Endodermal cell (in vitro differentiated cells): ENCODE results near the gene ACOX2. TPM values are rescaled to one million over a fixed set of nuclear protein-coding genes. Genes with fewer than 3 reads are reported as not detected.

ENCODE experiments used
- DNase-seq: peaks from one replicate; pipeline ENCODE4 v3.0.0-alpha.2; 2017
- H3K27ac ChIP-seq: 2 replicates; pipeline ENCODE4 v1.5.1; 2013; ENCODE audit warnings: mild to moderate bottlenecking, low read depth, low read length, moderate library complexity
- H3K27me3 ChIP-seq: 2 replicates; pipeline ENCODE4 v1.6.1; 2013; ENCODE audit warnings: mild to moderate bottlenecking, low read length, moderate library complexity; ENCODE audit not compliant: insufficient read depth, control insufficient read depth, poor library complexity, severe bottlenecking
- H3K36me3 ChIP-seq: 2 replicates; pipeline ENCODE4 v1.7.0; 2013; ENCODE audit warnings: mild to moderate bottlenecking, low read length, moderate library complexity; ENCODE audit not compliant: control insufficient read depth, insufficient read depth
- H3K4me1 ChIP-seq: one replicate; pipeline ENCODE4 v1.7.0; 2013; ENCODE audit warnings: low read length; ENCODE audit not compliant: control insufficient read depth, insufficient read depth
- H3K4me3 ChIP-seq: 2 replicates; pipeline ENCODE4 v1.5.1; 2013; ENCODE audit warnings: mild to moderate bottlenecking, low read length, moderate library complexity
- H3K9ac ChIP-seq: 2 replicates; pipeline ENCODE4 v1.6.1; 2013; ENCODE audit warnings: mild to moderate bottlenecking, low read length, moderate library complexity; ENCODE audit not compliant: poor library complexity, severe bottlenecking; ENCODE audit errors: extremely low read depth
- H3K9me3 ChIP-seq: 2 replicates; pipeline ENCODE4 v1.6.1; 2013; ENCODE audit warnings: mild to moderate bottlenecking, low read length, moderate library complexity; ENCODE audit not compliant: control insufficient read depth
- H3K27ac Mint-ChIP-seq: 2 replicates; pipeline ENCODE4 v1.8.0; 2020; ENCODE audit warnings: mixed read lengths
- H3K27me3 Mint-ChIP-seq: 2 replicates; pipeline ENCODE4 v1.8.0; 2021; ENCODE audit warnings: mild to moderate bottlenecking, mixed read lengths; ENCODE audit not compliant: insufficient read depth
- H3K36me3 Mint-ChIP-seq: 2 replicates; pipeline ENCODE4 v1.8.0; 2020; ENCODE audit warnings: low read depth, mixed read lengths
- H3K4me1 Mint-ChIP-seq: 2 replicates; pipeline ENCODE4 v1.8.0; 2020; ENCODE audit warnings: mixed read lengths
- H3K4me3 Mint-ChIP-seq: 2 replicates; pipeline ENCODE4 v1.8.0; 2020; ENCODE audit warnings: mild to moderate bottlenecking, moderate library complexity, mixed read lengths
- H3K9me3 Mint-ChIP-seq: 2 replicates; pipeline ENCODE4 v1.8.0; 2020; ENCODE audit warnings: mild to moderate bottlenecking, mixed read lengths
- CTCF ChIP-seq: fragments of 200-600 bp; sonication (generic); conservative IDR thresholded peaks from 2 replicates; pipeline ENCODE4 v1.5.0; 2021; ENCODE audit warnings: antibody characterized with exemption, mild to moderate bottlenecking
- WGBS, 2 experiments: methylation state at CpG; one replicate each; pipeline versions ENCODE4 v1.1.5 to v1.1.7; 2013; ENCODE audit warnings: missing lambda C conversion rate in 2 of 2, mixed read lengths in 1 of 2; ENCODE audit not compliant: insufficient coverage in 1 of 2, insufficient read length in 1 of 2; 5-methylcytosine and 5-hydroxymethylcytosine counted together
- total RNA-seq, 2 donors: library from RNA; stranded (reverse); fragmentation: NEBNext Ultra II Directional in 1 of 2; extraction: Animal tissue kit (Norgen Biotek cat#: 25700) in 1 of 2; gene quantifications; 2 replicates in 1 of 2; 3 replicates in 1 of 2; pipeline ENCODE4 v1.2.1, GENCODE V29; 2021

ACOX2 gene
- total RNA-seq, 2 donors from 2014 or later = 6.6 to 9.8 TPM

GRCh38 chr3:58459160-58459559 is 77.8 kb downstream of the ACOX2 start:
- Histone ChIP-seq H3K27ac (no peak overlapping the region), H3K27me3 (no peaks in the 10 kb centered on the region), H3K9ac (no peak overlapping the region), H3K36me3 (no peaks in the 10 kb centered on the region), H3K4me3 (no peak overlapping the region), H3K4me1 (no peaks in the 10 kb centered on the region), H3K9me3 (peaks cover 24% of the 10 kb centered on the region)
- no peak for DNase-seq
- WGBS, 2 experiments = 97 to 100% methylated on average over 2 to 4 of the region's 4 CpGs
- TF ChIP-seq CTCF = no peak
- Mint-ChIP-seq H3K27ac (no peak overlapping the region), H3K27me3 (peaks cover 2% of the 10 kb centered on the region), H3K9me3 (peaks cover 34% of the 10 kb centered on the region), H3K4me3 (no peak overlapping the region), H3K36me3 (peaks cover 5% of the 10 kb centered on the region), H3K4me1 (peaks cover 17% of the 10 kb centered on the region)

Other genes starting within 250 kb of the ACOX2 start
- 10 to 100 TPM; 22.0 to 23.6 TPM for gene RPP14, start 230.9 kb downstream of the ACOX2 start, total RNA-seq
- gene HTD2, start 230.7 kb downstream of the ACOX2 start, total RNA-seq = 10 to 100 TPM; 10.5 to 13.7 TPM
- 10 to 100 TPM; 16.0 to 22.0 TPM for gene PXK, start 204.3 kb downstream of the ACOX2 start, total RNA-seq
- 100 to 1,000 TPM; 127 to 159 TPM for gene PDHB, start 103.4 kb downstream of the ACOX2 start, total RNA-seq
- 10 to 100 TPM; 17.9 to 20.4 TPM for gene KCTD6, start 45.1 kb downstream of the ACOX2 start, total RNA-seq
- gene FAM107A, start 40.2 kb upstream of the ACOX2 start, total RNA-seq = not detected
- gene FAM3D, start 129.6 kb upstream of the ACOX2 start, total RNA-seq = not detected